ENCODE measurements around the gene TMEM182.

The TMEM182 gene

GRCh38 chr2:102801098-102801718 is 39.4 kb downstream of the TMEM182 start:
- no peak for DNase-seq

DNA sequence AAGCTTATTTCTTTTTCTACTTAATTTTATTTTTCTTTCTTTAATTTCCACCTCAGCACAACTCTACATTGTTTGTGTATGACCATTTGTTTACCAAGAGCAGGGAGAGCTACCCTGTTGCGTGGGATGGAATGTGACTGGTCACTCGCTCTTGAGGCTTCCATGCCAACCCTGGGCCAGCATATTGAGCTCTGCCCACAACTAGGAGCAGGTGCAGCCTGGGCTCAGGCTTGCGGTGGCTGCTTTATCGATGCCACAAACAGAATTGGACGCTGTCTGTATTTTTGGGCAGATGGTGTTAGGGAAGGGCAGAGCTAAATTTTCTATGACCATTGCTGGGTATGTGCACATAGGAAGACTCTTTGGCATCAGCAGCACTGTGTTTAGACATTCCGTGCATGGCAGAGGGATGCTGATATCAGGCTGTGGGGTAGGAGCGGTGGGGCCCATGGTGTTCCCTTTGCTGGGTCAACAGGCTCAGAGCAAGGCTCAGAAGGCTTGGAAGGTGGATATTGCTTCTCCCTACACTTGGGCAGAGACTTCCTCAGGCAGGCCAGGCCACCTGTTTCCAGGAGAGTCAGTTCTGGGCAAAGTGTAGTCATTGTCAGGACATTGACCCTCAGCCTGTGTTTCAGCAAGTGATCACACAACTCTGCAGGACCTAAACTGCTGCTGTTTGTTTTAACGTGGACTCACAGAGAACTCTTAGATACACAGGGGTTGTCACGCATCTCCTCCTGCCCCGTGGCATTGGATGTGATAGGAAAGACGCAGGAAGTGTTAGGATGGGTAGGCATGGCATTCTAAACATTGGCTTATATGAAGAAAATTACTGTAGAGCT is 40.2 kb downstream of the TMEM182 start:
- DNase-seq, result no peak

DNA sequence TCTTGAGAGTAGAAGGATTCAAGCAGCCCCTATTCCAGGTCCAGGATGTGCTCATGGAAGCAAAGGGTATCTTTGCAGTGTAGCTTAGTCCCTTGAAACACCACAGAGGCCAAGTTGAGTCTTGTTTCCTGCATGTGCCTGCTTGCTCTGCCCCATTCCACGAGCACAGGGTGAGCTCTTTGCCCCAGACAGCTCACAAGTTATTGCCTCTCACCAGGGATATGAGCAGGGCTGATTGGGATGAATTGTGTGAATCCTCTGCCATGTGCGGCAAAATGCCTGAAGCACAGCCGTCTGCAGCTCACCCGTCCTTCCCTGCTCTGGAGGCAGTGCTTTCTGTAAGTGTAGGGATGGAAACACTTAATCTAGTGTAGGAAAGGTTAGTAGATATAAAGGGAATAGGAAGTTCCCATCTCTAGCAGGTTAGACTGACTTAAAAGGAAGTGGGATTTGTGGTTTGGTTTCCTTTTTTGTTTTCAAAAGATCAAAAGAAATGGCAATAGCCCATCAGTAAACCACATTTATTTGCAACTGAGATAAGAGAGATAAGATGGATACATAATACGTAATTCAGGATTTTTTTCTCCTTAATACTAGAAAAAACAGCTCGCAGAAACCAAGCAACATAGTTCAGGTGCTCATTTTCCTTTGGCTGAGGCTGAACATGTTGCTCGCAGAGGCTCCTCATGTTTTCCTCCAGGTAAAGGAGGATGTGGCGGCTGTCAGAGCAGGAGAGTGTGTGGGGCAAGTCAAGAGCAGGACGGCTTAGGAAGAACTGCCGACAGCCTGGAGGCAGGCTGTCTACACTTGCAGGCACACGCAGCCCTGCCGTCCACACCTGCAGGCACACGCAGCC is 41.4 kb downstream of the TMEM182 start:
- DNase-seq, result no peak

DNA sequence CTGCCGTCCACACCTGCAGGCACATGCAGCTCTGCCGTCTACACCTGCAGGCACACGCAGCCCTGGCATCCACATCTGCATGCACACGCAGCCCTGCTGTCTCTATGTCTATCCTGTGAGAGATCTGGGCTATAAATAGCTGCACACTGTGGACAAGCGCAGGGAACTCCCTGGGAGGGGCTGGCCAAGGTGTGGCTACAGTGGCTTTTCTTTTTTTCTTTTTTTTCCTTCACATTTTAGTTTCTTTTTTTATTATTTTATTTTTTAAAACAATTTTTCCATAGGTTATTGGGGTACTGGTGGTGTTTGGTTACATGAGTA is 42.0 kb downstream of the TMEM182 start:
- DNase-seq, result no peak

DNA sequence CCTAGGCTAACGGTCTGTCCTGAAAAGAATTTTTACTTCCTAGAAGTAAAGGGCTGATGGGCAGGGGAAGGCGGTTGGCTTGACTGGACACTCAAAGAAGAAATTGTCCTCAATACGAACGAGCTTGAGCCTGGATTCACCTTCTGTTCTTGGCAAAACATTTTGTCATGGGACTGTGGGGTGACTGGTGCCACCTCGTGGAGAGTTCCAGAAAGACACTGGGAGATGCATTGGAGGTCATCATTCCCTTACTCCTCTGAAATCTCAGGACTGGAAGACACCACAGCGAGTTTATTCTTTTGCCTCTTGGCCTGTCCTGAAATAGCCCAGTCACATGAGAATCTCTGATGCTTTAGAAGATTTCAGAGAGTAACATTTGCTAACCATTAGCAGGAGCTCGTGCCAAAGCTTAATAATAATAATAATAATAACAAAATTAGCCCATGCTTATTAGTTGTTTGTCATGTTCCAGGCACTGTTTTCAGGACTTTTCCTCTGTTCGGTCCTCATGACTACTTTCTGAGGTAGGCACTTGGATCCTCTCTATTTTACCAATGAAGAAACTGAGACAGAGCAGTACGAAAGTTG is 44.5 kb downstream of the TMEM182 start:
- peak in 45 of 56 donors; percentile 0 to 73 (median 20) for DNase-seq

GRCh38 chr2:102809291-102810189 is 47.7 kb downstream of the TMEM182 start:
- DNase-seq, result no peak

GRCh38 chr2:102815285-102815684 is 53.5 kb downstream of the TMEM182 start:
- no peak for DNase-seq

DNA sequence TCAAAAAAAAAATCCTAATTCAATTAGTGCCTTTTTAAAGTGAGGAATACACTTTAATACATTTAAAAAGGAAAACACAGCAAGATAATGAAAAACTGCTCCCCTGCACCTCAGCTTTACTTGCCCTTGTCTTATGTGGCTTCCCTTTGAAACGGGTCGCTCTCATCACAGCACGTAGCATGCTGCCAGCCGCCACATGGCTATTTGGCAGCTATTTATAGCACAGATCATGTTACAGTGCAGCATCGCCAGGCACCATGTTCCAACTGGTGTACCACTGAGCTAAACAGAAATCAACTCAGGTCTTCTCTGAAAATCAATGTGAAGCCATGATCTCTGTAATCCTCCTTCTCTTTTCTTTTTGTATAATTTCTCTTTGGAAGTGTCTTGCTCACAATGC is 65.1 kb downstream of the TMEM182 start:
- peak in 6 of 56 donors; percentile 1 to 9 (median 5) for DNase-seq

DNA sequence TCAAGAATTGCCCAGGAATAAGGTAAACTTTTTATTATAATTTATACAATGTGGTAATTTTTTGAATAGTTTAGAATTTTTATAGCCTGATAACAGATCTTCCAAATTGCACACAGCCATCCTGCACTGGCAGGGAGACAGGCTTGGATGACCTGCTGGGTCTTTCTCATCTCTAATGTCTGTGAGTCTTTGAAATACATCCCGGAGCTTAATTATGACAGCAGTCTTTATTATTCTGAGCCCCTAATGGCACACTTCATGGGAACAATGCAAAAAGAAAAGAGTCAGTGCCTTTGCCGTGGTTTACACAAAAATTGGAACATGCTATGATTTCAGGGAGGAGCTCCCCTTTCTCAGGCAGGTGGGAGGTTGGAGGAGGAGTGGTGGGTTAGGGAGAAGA is 71.0 kb downstream of the TMEM182 start:
- no peak for DNase-seq

DNA sequence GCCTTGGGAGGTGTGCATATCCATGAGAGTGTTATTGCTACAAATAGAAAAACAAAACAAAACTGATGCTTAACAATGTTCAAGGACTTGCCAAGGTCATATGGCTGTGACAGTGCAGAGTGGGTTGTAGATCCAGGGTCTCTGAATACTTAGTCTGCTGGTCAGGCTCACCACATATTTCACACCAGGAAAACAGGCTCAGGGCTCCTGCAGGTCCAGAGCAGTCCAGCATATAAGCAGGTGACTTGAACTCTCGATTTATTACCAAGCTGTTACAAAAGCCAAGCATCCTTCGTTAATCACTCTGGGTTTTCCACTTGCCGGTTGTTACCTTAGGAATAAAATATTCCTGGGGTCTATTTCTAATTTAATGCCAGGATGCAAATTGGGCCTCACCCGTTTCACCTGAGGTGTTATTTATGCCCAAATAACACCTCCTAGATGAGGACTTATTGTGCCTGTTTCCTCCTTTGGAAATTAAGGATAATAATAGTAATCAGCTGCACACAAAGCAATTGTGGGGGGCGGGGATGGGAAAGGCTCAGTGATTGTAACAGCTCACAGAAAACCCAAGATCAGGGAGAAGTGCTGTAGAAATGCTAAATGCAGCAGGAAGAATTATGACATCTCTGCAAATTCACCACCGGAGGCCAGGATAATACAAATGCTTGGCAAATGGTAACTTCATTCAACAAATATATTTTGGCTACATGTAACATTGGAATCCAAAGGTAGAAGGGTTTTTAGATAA is 72.9 kb downstream of the TMEM182 start:
- no peak for DNase-seq

- no peak for DNase-seq
Observed at GRCh38 chr2:102837626-102838198, 75.9 kb downstream of the TMEM182 start.

GRCh38 chr2:102839668-102840388 is 78.0 kb downstream of the TMEM182 start:
- DNase-seq, result peak in 31 of 56 donors; percentile 2 to 71 (median 15)

- peak in 44 of 56 donors; percentile 3 to 72 (median 32) for DNase-seq
Observed at GRCh38 chr2:102841107-102841840, 79.4 kb downstream of the TMEM182 start.

DNA sequence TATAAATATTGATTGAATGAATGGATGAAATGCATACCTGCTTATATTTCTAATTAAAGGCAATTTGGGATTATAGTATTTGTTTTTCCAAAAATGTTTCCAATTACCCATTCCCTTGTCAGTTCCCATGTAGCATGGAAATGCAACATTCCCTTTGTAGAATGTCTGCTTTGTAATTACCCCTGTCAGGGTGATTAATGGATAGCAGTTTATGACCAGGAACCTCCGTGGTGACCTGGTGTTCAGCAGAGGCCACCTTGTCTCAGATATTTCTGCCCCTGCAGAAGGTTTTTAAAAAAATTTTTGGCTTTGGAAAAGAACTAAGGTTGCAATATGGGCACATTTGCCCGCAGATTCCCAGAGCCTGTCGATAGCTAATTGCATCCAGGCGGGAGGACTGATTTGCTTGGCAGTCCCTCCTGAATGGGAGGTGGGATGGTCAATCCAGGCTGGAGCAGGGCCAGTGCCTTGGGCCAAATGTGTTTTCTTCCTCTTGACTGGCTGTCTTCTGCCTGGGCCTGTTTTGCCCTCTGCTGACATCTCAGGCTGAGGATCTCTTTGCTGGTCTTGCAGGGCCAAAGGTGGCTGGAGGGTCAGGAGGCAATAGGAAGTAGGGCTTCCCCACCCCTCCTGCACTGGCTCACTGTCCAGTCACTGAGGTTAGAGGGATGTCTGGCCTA is 82.1 kb downstream of the TMEM182 start:
- DNase-seq, result no peak

- DNase-seq, result no peak
Observed at GRCh38 chr2:102844911-102845310, 83.1 kb downstream of the TMEM182 start.

DNA sequence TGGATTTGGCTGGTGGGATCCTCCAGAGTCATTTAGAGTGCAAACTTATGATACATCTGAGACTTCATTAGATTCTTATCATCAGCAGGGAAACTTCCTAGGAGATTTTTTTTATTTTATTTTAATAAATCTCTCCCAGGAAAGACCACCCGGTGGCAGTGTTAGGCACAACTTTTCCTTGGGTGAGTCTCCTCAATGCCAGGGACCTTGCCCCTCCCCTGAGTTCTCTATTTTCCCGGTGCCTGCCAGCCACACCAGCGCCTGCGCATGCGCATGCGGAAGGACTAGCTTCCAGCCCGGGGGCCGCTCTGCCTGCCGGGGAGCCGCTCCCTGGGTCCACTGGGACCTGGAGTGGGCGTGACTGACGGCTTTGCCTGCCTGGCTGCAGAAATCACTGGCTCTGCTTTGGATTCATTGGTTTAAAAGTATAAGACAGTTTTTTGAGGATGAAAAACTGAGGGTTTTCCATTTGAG is 86.6 kb downstream of the TMEM182 start:
- peak in 55 of 56 donors; percentile 2 to 87 (median 62) for DNase-seq

GRCh38 chr2:102850888-102851287 is 89.1 kb downstream of the TMEM182 start:
- DNase-seq, result no peak

Data from nucleus accumbens (tissue), 56 donors.